Mucosa of rectum (tissue), 2 donors: Measurements from ENCODE around the gene ATP6AP2.
"Not testable (repeated sequence)": the region's sequence is repeated elsewhere in the genome, so short reads cannot be mapped to it uniquely, and the experiment has no call there.

Experiments
- H3K27ac ChIP-seq, 2 donors: one replicate each; pipeline ENCODE4 v1.7.0; 2013; ENCODE audit warnings: inconsistent platforms in 2 of 2, low read depth in 2 of 2, low read length in 2 of 2
- H3K27me3 ChIP-seq, 2 donors: one replicate each; pipeline ENCODE4 v1.7.0; 2013; ENCODE audit warnings: low read length in 2 of 2; ENCODE audit not compliant: control insufficient read depth in 2 of 2, insufficient read depth in 2 of 2
- H3K36me3 ChIP-seq, 2 donors: one replicate each; pipeline ENCODE4 v1.7.0; 2013; ENCODE audit warnings: low read length in 2 of 2; ENCODE audit not compliant: control insufficient read depth in 2 of 2, insufficient read depth in 2 of 2
- H3K4me1 ChIP-seq, 2 donors: one replicate each; pipeline ENCODE4 v1.7.0; 2013; ENCODE audit warnings: low read length in 2 of 2, mild to moderate bottlenecking in 1 of 2; ENCODE audit not compliant: control insufficient read depth in 2 of 2, insufficient read depth in 2 of 2
- H3K4me3 ChIP-seq, 2 donors: one replicate each; pipeline ENCODE4 v1.7.0; 2013; ENCODE audit warnings: low read length in 2 of 2
- H3K9ac ChIP-seq, 2 donors: one replicate each; pipeline ENCODE4 v1.7.0; 2013; ENCODE audit warnings: low read length in 2 of 2, low read depth in 1 of 2, mild to moderate bottlenecking in 1 of 2
- H3K9me3 ChIP-seq, 2 donors: one replicate each; pipeline ENCODE4 v1.7.0; 2013; ENCODE audit warnings: low read length in 2 of 2; ENCODE audit not compliant: control insufficient read depth in 2 of 2
- donor health status: healthy.
- donor health status: Normal muscosa, but diverticular disease.

ATP6AP2 gene

DNA sequence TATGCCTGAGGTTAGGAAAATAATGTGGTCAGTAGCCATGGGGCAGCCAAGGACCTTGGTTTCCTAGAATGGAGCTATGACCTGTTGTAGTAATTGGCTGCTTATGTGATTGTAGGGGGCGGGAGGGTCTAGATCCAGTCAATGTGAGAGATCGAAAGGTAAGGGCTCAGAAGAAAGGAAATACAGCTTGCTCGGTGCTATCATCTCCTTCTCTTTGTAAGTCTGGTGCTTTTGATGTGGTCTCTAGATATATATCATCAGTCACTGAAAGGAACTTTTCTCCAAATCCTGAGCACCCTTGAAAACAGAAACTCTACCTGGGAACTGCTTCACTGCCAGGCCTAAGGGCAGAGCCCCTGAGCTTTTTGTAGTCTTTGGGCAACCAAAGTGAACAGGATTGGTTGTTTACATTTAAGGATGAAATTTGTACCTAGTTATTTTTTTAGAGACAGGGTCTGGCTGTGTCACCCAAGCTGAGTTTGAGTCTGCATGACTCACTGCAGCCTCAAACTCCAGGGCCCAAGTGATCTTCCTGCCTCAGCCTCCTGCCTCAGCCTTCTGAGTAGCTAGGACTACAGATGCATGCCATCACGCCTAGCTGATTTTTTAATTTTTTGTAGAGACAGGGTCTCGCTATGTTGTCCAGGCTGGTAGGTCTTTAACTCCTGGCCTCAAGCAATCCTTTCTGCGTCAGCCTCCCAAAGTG lies 9.0 kb downstream of the ATP6AP2 start:
- H3K9me3 ChIP-seq, H3K27ac ChIP-seq, H3K4me1 ChIP-seq, H3K36me3 ChIP-seq, H3K9ac ChIP-seq, H3K4me3 ChIP-seq: not testable (repeated sequence)
- H3K27me3 ChIP-seq = peaks cover 5 to 13% of the 10 kb centered on the region in 2 donors

DNA sequence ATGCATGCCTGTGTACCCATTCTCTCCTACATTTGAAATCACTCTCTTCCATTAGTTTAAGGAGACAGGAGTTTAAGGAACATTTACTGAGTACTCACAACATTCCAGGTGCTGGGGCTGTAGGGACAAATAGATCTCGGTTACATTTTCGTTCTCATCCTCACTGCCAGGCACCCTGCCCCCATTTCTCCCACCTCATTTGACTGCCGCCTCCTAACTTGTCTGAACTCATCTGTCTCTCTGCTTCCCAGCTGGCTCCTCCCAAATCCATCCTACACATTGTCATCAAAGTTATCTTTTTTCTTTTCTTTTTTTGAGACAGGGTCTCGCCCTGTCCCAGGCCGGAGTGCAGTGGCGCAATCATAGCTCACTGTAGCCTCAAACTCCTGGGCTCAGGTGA lies 22.7 kb downstream of the ATP6AP2 start:
- Histone ChIP-seq H3K4me1 (no peaks in the 10 kb centered on the region), H3K9me3 (no peaks in the 10 kb centered on the region), H3K9ac (no peak overlapping the region), H3K27me3 (peaks cover 0 to 11% of the 10 kb centered on the region in 2 donors), H3K4me3 (no peak overlapping the region), H3K36me3 (peaks cover 9% of the 10 kb centered on the region in 2 donors), H3K27ac (no peak overlapping the region)

DNA sequence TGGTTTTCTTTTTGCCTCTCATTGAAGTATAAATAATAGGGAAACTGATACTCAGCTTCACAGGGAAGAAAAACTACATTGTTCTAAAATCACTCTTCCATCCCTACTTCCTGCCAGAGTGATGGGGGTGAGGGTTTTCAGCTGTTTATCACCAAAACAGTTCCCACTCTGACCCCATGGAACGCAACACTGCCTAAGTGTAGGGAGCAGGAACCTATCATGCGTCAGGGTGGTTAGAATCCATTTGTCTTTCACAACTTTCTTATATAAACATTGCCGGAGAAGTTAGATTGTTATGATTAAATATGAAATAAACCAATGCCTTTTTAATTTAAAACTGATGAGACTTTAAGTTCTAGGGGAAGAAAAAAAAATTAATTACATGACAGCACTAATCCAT lies 26.6 kb downstream of the ATP6AP2 start:
- Histone ChIP-seq H3K4me1 (no peaks in the 10 kb centered on the region), H3K27ac (no peak overlapping the region), H3K9ac (no peak overlapping the region), H3K27me3 (peaks cover 0 to 3% of the 10 kb centered on the region in 2 donors), H3K4me3 (no peak overlapping the region), H3K36me3 (peaks cover 0 to 2% of the 10 kb centered on the region in 2 donors), H3K9me3 (no peaks in the 10 kb centered on the region)

DNA sequence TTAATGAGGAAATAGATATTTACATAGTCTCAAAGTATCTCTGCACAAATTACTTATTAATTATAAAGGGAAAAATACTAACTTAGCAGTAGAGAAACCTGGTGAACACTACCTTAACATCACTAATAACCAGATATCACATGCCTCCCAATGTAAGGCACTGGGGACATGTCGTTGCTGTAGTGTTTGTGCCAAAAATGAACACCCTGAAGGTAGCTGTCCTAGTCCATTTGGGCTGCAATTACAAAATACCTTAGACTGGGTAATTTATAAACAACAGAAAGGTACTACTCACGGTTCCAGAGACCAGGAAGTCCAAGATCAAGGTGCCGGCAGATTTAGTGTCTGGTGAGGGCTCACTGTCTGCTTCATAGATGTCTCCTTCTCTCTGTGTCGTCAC lies 31.7 kb downstream of the ATP6AP2 start:
- no peaks in the 10 kb centered on the region for H3K9me3 ChIP-seq

DNA sequence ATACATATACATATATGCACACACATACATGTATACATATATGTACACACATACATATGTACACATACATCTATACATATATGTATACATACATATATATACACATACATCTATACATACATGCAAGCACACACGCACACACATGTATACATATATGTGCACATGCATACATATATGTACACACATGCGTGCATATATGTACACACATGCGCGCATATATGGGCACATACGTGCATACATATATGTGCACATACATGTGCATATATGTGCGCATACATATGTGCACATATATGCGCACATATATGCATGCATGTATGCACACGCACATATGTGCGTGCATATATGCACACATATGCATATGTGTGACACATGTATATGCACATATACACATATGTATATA lies 35.2 kb downstream of the ATP6AP2 start:
- H3K4me3 ChIP-seq = no peak overlapping the region
- no peaks in the 10 kb centered on the region for H3K9me3 ChIP-seq
- H3K36me3 ChIP-seq = no peaks in the 10 kb centered on the region
- H3K4me1 ChIP-seq = no peaks in the 10 kb centered on the region
- no peak overlapping the region for H3K9ac ChIP-seq
- peaks cover 4 to 9% of the 10 kb centered on the region in 2 donors for H3K27me3 ChIP-seq
- no peak overlapping the region for H3K27ac ChIP-seq

More for the DNA sequence above, 31.7 kb downstream of the ATP6AP2 start:
- H3K4me3 ChIP-seq = no peak overlapping the region
- H3K36me3 ChIP-seq = no peaks in the 10 kb centered on the region
- H3K4me1 ChIP-seq = no peaks in the 10 kb centered on the region
- H3K27me3 ChIP-seq = peaks cover 0 to 7% of the 10 kb centered on the region in 2 donors
- H3K9ac ChIP-seq = no peak overlapping the region
- H3K27ac ChIP-seq = no peak overlapping the region

DNA sequence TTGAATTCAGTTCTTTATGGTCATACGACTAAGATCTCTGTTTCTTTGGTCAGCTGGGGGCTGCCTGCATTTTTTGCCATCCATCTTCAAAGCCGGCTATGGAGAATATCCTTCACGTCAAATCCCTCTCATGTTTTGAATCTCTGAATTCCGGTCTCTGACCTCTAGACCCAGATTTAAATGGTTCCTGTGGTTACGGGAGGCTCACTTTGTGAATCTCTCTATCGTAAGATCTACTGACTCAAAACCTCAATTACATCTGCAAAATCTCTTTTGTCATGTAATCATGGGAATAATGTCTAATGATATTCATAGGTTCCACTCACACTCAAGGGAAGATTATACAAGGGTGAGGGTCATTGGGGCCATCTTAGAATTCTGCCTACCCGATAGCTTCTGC lies 36.8 kb downstream of the ATP6AP2 start:
- Histone ChIP-seq H3K4me1 (no peaks in the 10 kb centered on the region), H3K27me3 (peaks cover 4 to 8% of the 10 kb centered on the region in 2 donors), H3K36me3 (no peaks in the 10 kb centered on the region), H3K4me3 (no peak overlapping the region), H3K9me3 (no peaks in the 10 kb centered on the region), H3K9ac (no peak overlapping the region), H3K27ac (no peak overlapping the region)

DNA sequence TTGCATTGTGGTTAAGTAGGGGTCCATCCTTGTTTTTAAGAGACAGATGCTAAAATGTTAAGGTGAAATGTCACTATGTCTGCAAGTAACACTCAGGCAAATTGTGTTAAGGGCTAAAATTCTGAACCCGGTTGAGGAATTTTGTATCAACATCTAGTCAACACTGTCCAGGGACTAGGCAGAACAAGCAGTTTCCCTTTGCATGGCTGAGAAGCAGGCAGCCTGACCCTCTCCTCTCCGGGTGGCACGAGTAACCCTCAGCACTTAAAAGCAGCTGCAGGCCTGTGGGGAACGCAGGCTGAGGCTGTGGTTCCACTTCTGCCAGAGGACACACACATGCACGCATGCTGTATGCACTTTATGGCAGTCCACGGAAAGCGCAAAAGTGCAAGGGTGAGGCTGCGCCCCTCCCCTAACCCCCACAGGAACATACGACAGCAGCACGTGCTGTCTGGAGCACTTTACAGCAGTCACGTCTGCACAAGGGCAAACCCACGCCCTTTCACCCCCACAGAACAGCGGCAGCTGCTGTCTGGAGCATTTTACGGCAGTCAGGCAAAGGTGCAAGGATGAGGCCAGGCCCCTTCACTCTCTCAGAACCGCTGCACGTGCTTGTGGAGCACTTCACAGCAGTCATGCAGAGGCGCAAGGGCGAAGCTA lies 41.8 kb downstream of the ATP6AP2 start:
- Histone ChIP-seq H3K27ac (no peak overlapping the region), H3K4me1 (no peaks in the 10 kb centered on the region), H3K9me3 (peaks cover 0 to 4% of the 10 kb centered on the region in 2 donors), H3K27me3 (peaks cover 2 to 13% of the 10 kb centered on the region in 2 donors), H3K9ac (no peak overlapping the region), H3K36me3 (peaks cover 3% of the 10 kb centered on the region in 2 donors), H3K4me3 (peak overlapping the region in 1 of 2 donors; percentile 23)

DNA sequence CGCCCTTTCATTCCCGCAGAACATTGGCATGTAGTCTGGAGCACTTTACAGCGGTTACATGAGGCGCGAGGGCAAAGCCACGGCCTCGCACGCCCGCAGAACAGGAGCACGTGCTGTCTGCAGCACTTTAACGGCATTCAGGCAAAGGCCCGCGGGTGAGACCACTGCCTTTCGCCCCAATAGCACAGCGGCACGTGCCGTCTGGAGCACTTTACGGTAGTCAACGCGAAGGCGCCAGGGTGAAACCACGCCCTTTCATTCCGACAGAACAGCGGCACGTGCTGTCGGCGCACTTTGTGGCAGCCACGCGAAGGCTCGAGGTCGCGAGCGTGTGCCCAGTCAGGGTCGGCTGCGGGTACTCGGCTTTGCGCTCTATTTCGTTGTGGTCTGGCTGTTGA lies 42.4 kb downstream of the ATP6AP2 start, which contains the start of gene MPC1L:
TSS of gene MPC1L (plus strand) at position 290 of the 398 bp plus-strand sequence. CDS start 138 bp downstream, outside the sequence.
- peaks cover 4 to 5% of the 10 kb centered on the region in 2 donors for H3K36me3 ChIP-seq
- H3K27me3 ChIP-seq = peaks cover 0 to 11% of the 10 kb centered on the region in 2 donors
- no peak within 1 kb of the TSS for H3K9ac ChIP-seq
- peak within 1 kb of the TSS in 1 of 2 donors; percentile 23 for H3K4me3 ChIP-seq
- H3K9me3 ChIP-seq = peaks cover 0 to 4% of the 10 kb centered on the region in 2 donors
- H3K27ac ChIP-seq = no peak within 1 kb of the TSS
- no peaks in the 10 kb centered on the region for H3K4me1 ChIP-seq

DNA sequence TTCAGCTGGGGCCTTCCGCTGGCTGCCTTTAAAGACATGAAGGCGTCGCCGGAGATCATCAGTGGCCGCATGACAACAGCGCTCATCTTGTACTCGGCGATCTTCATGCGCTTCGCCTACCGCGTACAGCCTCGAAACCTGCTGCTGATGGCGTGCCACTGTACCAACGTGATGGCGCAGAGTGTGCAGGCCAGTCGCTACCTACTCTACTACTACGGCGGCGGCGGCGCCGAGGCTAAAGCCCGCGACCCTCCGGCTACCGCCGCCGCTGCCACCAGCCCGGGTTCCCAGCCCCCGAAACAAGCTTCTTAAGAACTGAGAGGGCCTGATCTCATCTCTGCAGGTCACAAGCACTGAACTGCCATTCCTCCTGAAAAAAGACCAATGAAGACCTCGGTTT lies 42.9 kb downstream of the ATP6AP2 start:
- Histone ChIP-seq H3K9me3 (peaks cover 0 to 4% of the 10 kb centered on the region in 2 donors), H3K4me3 (no peak overlapping the region), H3K27ac (no peak overlapping the region), H3K9ac (no peak overlapping the region), H3K4me1 (no peaks in the 10 kb centered on the region), H3K36me3 (peaks cover 4 to 5% of the 10 kb centered on the region in 2 donors), H3K27me3 (peaks cover 0 to 13% of the 10 kb centered on the region in 2 donors)

DNA sequence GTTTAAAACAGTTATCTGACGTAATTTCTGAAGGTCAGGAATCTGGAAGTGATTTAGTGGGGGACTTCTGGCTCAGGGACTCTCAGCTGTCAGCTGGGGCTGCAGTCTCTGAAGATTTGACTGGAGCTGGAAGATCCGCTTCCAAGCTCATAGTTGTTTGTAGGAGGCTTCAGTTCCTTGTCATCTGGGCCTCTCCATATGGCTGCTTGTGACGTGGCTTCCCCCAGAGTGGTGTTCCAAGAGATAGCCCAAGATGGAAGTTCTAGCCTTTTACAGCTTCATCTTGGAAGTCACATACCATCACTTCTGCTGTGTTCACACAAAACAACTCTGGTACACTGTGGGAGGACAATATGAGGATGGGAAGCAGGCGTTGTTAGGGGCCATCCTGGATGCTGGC lies 44.5 kb downstream of the ATP6AP2 start:
- Histone ChIP-seq H3K4me1 (no peaks in the 10 kb centered on the region), H3K4me3 (no peak overlapping the region), H3K9ac (no peak overlapping the region), H3K27me3 (peaks cover 0 to 13% of the 10 kb centered on the region in 2 donors), H3K27ac (no peak overlapping the region), H3K36me3 (peaks cover 11 to 12% of the 10 kb centered on the region in 2 donors), H3K9me3 (peaks cover 0 to 4% of the 10 kb centered on the region in 2 donors)
